ENCODE data around the gene SEMA5B.

- TF ChIP-seq CTCF (IDR thresholded peaks at IDR 0.05; ENCODE audit: insufficient read depth, low read length) (no peak), REST (IDR thresholded peaks at IDR 0.05; ENCODE audit: insufficient replicate concordance, low read depth) (no peak), POLR2AphosphoS5 (IDR thresholded peaks at IDR 0.05; ENCODE audit: low read depth) (no peak)
Measured at GRCh38 chr3:122988508-122988907, 39.1 kb downstream of the SEMA5B start.

Data from HL-60 (cell line).